ENCODE measurements around the gene SLC25A29. TPM values are rescaled to one million over a fixed set of nuclear protein-coding genes. Genes with fewer than 3 reads are reported as not detected.
A peak's percentile ranks its signal among the peaks of the same experiment; 100 is the strongest.

SLC25A29 gene
- total RNA-seq, 1 donor, result 19.9 TPM

Small RNAs within 50 kb of the gene (small RNA-seq; reads per million reads assigned to genes)
- gene MIR345, result 3.1 reads per million, percentile 79 among the genes with 10 or more reads in this experiment
- gene RN7SL523P, result not detected

Other genes starting within 250 kb of the SLC25A29 start
- gene EVL, start 241.0 kb downstream of the SLC25A29 start, total RNA-seq, result 16.6 and 17.4 TPM in 2 replicates
- gene DEGS2, start 146.8 kb downstream of the SLC25A29 start, total RNA-seq, result 0.29 and 0.36 TPM in 2 replicates
- gene YY1, start 67.3 kb downstream of the SLC25A29 start, total RNA-seq, result 45.2 and 47.1 TPM in 2 replicates
- gene SLC25A47, start 16.9 kb upstream of the SLC25A29 start, total RNA-seq, result not detected in 2 replicates
- gene WDR25, start 70.0 kb upstream of the SLC25A29 start, total RNA-seq, result 18.0 and 22.1 TPM in 2 replicates

Measured in osteoblast (primary cell).